CD4-positive, alpha-beta T cell treated with Interleukin-15 for 4 hours (primary cell): Measurements from ENCODE around the gene BLACAT1.
"Not testable (repeated sequence)": the region's sequence is repeated elsewhere in the genome, so short reads cannot be mapped to it uniquely, and the experiment has no call there.

Source experiments
- DNase-seq: peaks from one replicate; pipeline ENCODE4 v3.0.0-alpha.2; 2020; ENCODE audit warnings: low spot score

BLACAT1 gene

GRCh38 chr1:205440121-205440475, 15.7 kb downstream of the BLACAT1 start:
- no peak for DNase-seq

- no peak for DNase-seq
Measured at GRCh38 chr1:205438213-205439158, 17.4 kb downstream of the BLACAT1 start.

GRCh38 chr1:205437570-205437969, 18.3 kb downstream of the BLACAT1 start:
- no peak for DNase-seq

GRCh38 chr1:205436776-205437410, 19.0 kb downstream of the BLACAT1 start:
- no peak for DNase-seq

- DNase-seq = no peak
Measured at GRCh38 chr1:205435578-205436573, 20.0 kb downstream of the BLACAT1 start.

GRCh38 chr1:205434738-205435137, 21.1 kb downstream of the BLACAT1 start:
- DNase-seq = no peak

- not testable (repeated sequence) for DNase-seq
Measured at GRCh38 chr1:205432692-205433091, 23.2 kb downstream of the BLACAT1 start.

GRCh38 chr1:205432116-205432515, 23.7 kb downstream of the BLACAT1 start:
- DNase-seq = no peak

GRCh38 chr1:205430696-205431305, 25.0 kb downstream of the BLACAT1 start:
- DNase-seq = peak; percentile 35

- no peak for DNase-seq
Measured at GRCh38 chr1:205429762-205430695, 25.8 kb downstream of the BLACAT1 start.

- no peak for DNase-seq
Measured at GRCh38 chr1:205424901-205425600, 30.8 kb downstream of the BLACAT1 start.

GRCh38 chr1:205423814-205424399, 31.9 kb downstream of the BLACAT1 start:
- no peak for DNase-seq

GRCh38 chr1:205422993-205423642, 32.7 kb downstream of the BLACAT1 start:
- no peak for DNase-seq

- DNase-seq = no peak
Measured at GRCh38 chr1:205421798-205422197, 34.0 kb downstream of the BLACAT1 start, which contains the start of gene LEMD1. Gene LEMD1, minus strand, starts transcription at chr1:205422056. Its CDS starts 1,520 bp downstream, at chr1:205420536.

- no peak for DNase-seq
Measured at GRCh38 chr1:205420938-205421337, 34.9 kb downstream of the BLACAT1 start.

GRCh38 chr1:205417870-205418635, 37.8 kb downstream of the BLACAT1 start:
- no peak for DNase-seq

GRCh38 chr1:205416322-205416721, 39.5 kb downstream of the BLACAT1 start:
- no peak for DNase-seq
